GM12891 (cell line): Measurements from ENCODE around the gene FAT1.

Experiments used
- PAX5 ChIP-seq: IDR thresholded peaks from 2 replicates; pipeline ENCODE4 v1.6.1; 2011; ENCODE audit warnings: low read length, moderate library complexity, mild to moderate bottlenecking; ENCODE audit not compliant: insufficient read depth, severe bottlenecking
- POLR2A ChIP-seq: IDR thresholded peaks from 2 replicates; pipeline ENCODE4 v1.6.1; 2011; ENCODE audit warnings: low read depth, low read length, control low read depth
- POLR2AphosphoS5 ChIP-seq: IDR thresholded peaks from 2 replicates; pipeline ENCODE4 v1.6.1; 2011; ENCODE audit warnings: low read depth, low read length, control low read depth
- SPI1 ChIP-seq: IDR thresholded peaks from 2 replicates; pipeline ENCODE4 v1.6.1; 2011; ENCODE audit warnings: low read depth, low read length, control low read depth
- TAF1 ChIP-seq: IDR thresholded peaks from 2 replicates; pipeline ENCODE4 v1.6.1; 2011; ENCODE audit warnings: low read depth, low read length, control low read depth

DNA sequence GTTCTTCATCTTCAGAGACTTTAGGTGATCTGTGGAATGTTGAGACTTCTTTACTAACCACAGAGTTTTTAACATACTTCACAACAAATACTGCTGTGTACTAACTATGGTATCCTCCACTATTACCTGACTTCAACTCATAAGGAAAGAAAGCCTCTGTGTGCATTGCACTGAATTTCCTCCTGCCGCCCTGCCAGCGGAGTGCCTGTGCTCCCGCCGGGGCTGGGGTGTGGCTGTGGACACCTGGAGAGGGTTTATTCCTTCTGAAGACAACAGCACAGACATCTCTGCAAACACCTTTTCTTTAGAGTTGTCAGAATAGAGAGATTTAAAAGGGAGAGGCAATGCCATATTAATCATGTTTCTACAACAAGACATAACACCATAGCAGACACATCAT is 63.3 kb downstream of the FAT1 start:
- TF ChIP-seq POLR2AphosphoS5 (no peak), SPI1 (no peak), TAF1 (no peak), POLR2A (no peak), PAX5 (no peak)
